HG03457 (cell line): Measurements from ENCODE around the gene CXCL5.
"Not testable (repeated sequence)": the region's sequence is repeated elsewhere in the genome, so short reads cannot be mapped to it uniquely, and the experiment has no call there.

Experiments used
- ATAC-seq: cut with Tn5 transposase; IDR thresholded peaks from one replicate; pipeline ENCODE4 v1.9.1; 2021; ENCODE audit warnings: moderate number of reproducible peaks; ENCODE audit not compliant: unreplicated experiment

CXCL5 gene

GRCh38 chr4:73974352-73974751 lies 24.1 kb downstream of the CXCL5 start:
- no peak for ATAC-seq

DNA sequence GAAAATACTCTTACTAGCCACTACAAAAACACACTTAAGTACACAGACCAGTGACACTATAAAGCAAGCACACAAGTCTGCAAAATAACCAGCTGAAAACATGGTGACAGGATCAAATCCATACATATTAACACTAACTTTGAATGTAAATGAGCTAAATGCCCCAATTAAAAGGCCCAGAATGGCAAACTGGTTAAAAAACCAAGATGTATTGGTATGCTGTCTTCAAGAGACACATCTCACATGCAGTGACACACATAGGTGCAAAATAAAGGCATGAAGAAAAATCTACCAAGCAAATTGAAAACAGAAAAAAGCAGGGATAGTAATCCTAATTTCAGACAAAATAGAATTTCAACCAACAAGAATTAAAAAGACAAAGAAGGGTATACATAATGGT lies 27.5 kb downstream of the CXCL5 start:
- no peak for ATAC-seq

DNA sequence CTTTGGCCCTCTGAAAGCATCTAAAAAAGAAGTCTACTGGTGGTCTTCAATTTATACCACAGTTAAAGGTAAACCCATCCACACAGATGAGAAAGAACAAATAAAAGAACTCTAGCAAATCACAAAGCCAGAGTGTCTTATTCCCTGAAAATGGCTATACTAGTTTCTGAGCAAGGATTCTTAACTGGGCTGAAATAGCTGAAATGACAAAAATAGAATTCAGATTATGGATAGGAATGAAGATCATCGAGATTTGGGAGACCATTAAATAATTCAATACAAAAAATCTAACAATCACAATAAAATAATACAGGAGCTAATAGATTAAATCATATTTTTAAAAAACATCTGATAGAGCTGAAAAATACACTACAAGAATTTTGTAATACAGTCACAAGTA lies 28.5 kb downstream of the CXCL5 start:
- ATAC-seq, result no peak

DNA sequence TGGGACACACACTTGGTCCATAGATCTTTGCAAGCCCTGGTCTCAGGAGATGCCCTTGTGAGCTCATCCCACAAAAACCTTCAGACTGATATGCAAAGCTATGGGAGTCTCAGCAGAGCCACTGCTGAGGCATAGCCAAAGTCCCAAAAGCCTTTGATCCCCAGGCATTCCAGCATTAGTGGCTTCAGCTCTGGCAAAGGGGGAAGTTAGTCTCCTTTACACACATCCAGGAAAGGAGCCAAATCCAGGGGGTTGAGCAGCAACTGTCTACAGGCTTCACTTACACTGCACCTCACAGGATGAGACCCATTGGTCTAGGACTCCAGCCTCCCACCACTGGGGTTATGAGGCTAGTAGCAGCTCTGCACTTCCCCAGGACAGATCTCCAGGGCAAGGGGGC lies 30.6 kb downstream of the CXCL5 start:
- no peak for ATAC-seq

GRCh38 chr4:73964862-73965611 lies 33.4 kb downstream of the CXCL5 start:
- no peak for ATAC-seq

GRCh38 chr4:73962724-73963123 lies 35.8 kb downstream of the CXCL5 start:
- ATAC-seq, result no peak

DNA sequence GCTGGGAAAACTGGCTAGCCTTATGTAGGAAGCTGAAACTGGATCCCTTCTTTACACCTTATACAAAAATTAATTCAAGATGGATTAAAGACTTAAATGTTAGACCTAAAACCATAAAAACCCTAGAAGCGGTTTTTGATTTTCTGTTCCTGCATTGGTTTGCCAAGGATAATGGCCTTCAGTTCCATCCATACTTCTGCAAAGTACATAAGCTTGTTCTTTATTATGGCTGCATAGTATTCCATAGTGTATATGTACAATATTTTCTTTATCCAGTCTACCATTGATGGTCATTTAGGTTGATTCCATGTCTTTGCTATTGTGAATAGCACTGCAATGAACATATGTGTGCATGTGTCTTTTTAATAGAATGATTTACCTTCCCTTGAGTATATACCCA lies 39.4 kb downstream of the CXCL5 start:
- ATAC-seq, result not testable (repeated sequence)

- no peak for ATAC-seq
These were observed 46.1 kb downstream of the CXCL5 start for GRCh38 chr4:73952352-73952751.

- ATAC-seq, result not testable (repeated sequence)
These were observed 48.0 kb downstream of the CXCL5 start for GRCh38 chr4:73950376-73950920.

DNA sequence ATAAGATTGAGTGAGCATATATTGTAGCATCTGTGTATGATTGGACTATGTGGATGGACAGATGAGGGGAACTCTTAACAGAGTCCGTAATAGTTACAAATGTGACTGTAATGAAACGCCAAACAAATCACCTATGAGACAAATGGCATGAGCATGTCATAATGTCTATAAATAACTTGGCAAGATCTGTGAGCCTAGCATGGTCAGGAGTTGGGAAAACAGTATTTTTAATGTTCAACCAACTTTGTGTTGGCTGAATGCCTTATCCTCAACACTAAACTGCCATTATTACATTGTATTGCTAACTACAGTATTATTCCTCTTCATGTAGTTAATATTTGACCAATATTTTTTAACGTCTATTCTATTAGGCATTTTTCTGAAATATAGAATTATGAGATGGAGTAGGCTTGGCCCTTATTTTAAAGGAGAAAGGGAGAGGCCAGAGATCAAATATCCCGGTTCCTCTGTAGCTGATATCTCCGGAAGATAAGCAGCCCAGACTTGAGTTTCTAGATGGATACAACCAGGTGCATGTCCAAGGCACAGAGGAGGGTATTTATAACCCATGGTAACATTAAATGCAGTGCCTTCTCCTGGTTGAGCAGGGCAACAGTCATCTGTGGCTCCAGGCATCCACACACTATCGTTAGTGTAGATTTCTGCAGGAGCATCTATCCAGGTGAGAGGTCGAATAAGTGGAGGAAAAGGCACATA lies 49.3 kb downstream of the CXCL5 start:
- ATAC-seq, result no peak

DNA sequence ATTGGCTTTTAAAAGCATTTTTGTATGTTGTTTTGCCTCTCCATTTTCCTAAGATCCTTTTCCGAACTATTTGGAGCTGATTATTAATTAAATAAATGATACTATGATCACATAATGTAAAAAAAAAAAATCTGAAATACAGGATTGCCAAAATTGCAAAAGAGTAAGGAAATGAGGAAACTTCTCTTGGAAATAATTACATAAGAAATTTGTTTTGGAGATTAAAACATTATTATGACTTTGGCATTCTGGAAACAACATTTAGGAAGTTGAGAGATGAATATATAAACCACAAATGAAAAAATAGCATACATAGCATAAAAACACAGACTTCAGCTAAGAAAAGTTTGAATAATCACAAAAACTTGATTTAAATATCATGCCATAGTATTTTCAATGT lies 50.2 kb downstream of the CXCL5 start:
- no peak for ATAC-seq

- ATAC-seq, result no peak
These were observed 51.1 kb downstream of the CXCL5 start for GRCh38 chr4:73947239-73947985.

DNA sequence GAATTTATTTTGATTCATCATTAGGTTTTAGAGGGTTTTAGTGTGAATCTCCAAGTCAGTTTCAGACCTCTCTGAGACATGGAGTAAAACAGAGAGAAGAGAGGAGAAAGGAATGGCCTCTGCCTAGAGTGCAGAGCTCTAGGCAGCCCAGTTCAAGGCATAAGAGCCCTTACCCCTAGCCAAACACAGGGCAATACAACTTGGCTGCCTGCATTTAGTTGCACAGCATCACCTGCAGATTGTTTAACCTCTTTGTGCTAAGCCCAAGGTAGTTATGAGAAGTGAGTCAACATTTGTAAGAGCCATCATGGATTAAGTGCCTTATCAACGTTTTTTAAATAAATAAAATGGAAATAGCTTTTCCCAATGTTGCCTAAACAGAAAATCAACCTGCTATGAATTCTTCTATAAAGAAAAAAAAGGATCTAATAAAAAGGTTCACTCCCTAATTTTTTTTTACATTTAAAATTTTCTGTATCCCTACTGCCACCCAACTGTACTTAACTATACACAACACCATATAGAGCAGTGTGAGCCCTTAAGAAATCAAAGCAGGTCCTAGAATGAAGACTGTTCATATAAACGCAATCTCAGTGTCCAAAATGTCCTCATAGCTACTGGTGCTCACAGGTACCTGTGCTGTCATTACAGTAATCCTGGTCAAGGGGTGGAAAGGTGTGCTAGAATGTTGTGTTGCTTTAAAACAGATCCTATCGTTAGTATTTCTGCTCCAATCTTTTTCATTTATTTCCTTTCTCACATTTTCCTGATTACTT lies 52.6 kb downstream of the CXCL5 start:
- ATAC-seq, result no peak
